Lower lobe of right lung (tissue), 2 donors: ENCODE results near the gene TMC1. TPM values are rescaled to one million over a fixed set of nuclear protein-coding genes. Genes with fewer than 3 reads are reported as not detected.

Source experiments
- ATAC-seq, 2 donors: fragments of 200-7000 bp; cut with Tn5 transposase; one replicate each; pipeline ENCODE4 v1.9.1; 2020 to 2022; ENCODE audit warnings: mild to moderate bottlenecking in 2 of 2, moderate library complexity in 2 of 2
- DNase-seq: peaks from one replicate; pipeline ENCODE4 v3.0.0-alpha.2; 2020
- H3K27ac ChIP-seq: fragments of 200-600 bp; one replicate; pipeline ENCODE4 v1.8.0; 2022
- H3K27me3 ChIP-seq: fragments of 200-600 bp; one replicate; pipeline ENCODE4 v1.8.0; 2022; ENCODE audit warnings: low read depth
- H3K36me3 ChIP-seq: fragments of 200-600 bp; one replicate; pipeline ENCODE4 v1.8.0; 2022; ENCODE audit warnings: mild to moderate bottlenecking
- H3K4me1 ChIP-seq: fragments of 200-600 bp; one replicate; pipeline ENCODE4 v1.8.0; 2022
- H3K4me3 ChIP-seq: fragments of 200-600 bp; one replicate; pipeline ENCODE4 v1.8.0; 2022; ENCODE audit warnings: mild to moderate bottlenecking
- H3K9me3 ChIP-seq: fragments of 200-600 bp; one replicate; pipeline ENCODE4 v1.8.0; 2022
- CTCF ChIP-seq: fragments of 200-600 bp; IDR thresholded peaks from one replicate; pipeline ENCODE4 v1.8.0; 2022; ENCODE audit warnings: antibody characterized with exemption, mild to moderate bottlenecking
- intact Hi-C: fragments of 100-400 bp; cut with DNase I; formaldehyde crosslinking; loops from one replicate; pipeline ENCODE4 v1.11.0; 2022
- total RNA-seq: library from RNA; stranded (reverse); fragmentation: NEBNext Ultra II Directional; extraction: Animal tissue kit (Norgen Biotek cat#: 25700); gene quantifications from one replicate; pipeline ENCODE4 v1.2.1, GENCODE V29; 2021
- donor health status: DM: no; HTN: yes; CAD: no; lungs with severe emphysema.

Gene TMC1
- total RNA-seq, 1 donor from 2014 or later = not detected

DNA sequence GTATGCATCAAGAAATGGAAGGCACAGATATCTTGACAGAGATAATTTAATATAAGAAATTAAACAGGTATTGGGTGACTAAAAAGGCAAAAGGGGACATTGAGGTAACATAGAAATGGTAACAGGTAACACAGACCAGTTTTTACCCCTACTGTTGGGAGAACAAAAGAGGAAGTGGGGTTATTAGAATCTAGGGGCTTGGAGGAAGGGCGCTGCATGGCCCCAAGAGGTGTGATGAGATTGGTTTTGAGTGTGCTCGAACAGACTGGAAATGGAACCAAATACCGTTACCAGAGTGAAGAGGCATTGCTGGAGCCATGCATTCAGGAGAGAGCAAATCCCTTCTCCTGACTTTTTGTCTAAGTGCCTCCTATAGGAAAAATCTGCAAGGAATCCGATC, 237.5 kb downstream of the TMC1 start:
- no peak for TF ChIP-seq CTCF
- ATAC-seq = no peak

DNA sequence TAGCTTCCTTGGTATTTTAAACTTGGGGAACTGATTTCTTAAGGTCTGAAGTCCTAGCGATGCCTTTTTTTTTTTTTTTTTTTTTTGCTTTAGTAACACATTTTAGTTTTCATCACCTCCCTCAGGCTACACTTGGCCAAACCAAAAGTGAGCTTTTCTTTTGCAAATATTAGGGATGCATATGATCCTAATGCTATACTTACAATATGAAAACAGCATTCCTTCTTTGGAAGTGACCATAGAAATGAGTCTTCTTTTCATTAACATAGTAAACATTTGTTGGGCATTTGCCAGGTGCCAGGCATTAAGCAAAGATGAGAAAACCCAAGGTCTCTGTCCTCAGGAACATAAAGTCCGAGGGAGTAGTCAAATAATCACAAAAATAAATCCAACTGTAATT, 241.6 kb downstream of the TMC1 start:
- no peaks in the 10 kb centered on the region for H3K36me3 ChIP-seq
- H3K9me3 ChIP-seq = no peaks in the 10 kb centered on the region
- no peak for TF ChIP-seq CTCF
- no peak for ATAC-seq
- H3K4me1 ChIP-seq = no peaks in the 10 kb centered on the region
- no peaks in the 10 kb centered on the region for H3K27me3 ChIP-seq
- DNase-seq = no peak
- no peak overlapping the region for H3K4me3 ChIP-seq
- intact Hi-C loops = no loop called here
- H3K27ac ChIP-seq = no peak overlapping the region

More for the DNA sequence above, 237.5 kb downstream of the TMC1 start:
- Histone ChIP-seq H3K9me3 (no peaks in the 10 kb centered on the region), H3K4me1 (no peaks in the 10 kb centered on the region), H3K27ac (no peak overlapping the region), H3K36me3 (no peaks in the 10 kb centered on the region), H3K27me3 (no peaks in the 10 kb centered on the region), H3K4me3 (no peak overlapping the region)
- no peak for DNase-seq
- intact Hi-C loops = no loop called here

GRCh38 chr9:72769546-72769945, 248.1 kb downstream of the TMC1 start:
- Histone ChIP-seq H3K4me3 (no peak overlapping the region), H3K36me3 (no peaks in the 10 kb centered on the region), H3K4me1 (no peaks in the 10 kb centered on the region), H3K27me3 (no peaks in the 10 kb centered on the region), H3K9me3 (no peaks in the 10 kb centered on the region), H3K27ac (no peak overlapping the region)
- intact Hi-C loops = no loop called here
- DNase-seq = no peak
- no peak for TF ChIP-seq CTCF
- ATAC-seq = no peak

DNA sequence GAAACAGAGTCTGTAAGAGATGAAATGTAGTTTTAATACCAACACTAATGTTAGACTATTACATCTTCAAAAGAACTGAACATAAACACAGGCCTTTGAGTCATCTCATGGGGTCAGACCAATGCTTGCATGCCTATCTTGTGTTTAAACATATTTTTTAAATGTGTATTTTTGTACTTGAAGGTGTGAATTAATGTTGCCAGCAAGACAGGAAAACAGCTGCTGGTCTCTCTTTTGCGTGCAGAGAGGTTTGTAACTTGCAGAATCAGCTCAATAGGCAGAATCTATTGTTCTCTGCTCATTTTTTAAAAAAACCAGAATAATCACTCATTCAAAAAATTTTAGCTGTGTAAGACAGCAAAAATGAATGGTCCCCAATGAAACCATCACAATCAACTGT, 251.3 kb downstream of the TMC1 start:
- no peaks in the 10 kb centered on the region for H3K36me3 ChIP-seq
- TF ChIP-seq CTCF = no peak
- H3K27me3 ChIP-seq = no peaks in the 10 kb centered on the region
- H3K4me1 ChIP-seq = no peaks in the 10 kb centered on the region
- no peaks in the 10 kb centered on the region for H3K9me3 ChIP-seq
- no peak overlapping the region for H3K4me3 ChIP-seq
- intact Hi-C loops = no loop called here
- H3K27ac ChIP-seq = no peak overlapping the region
- DNase-seq (no peak), ATAC-seq (no peak)

- Histone ChIP-seq H3K36me3 (no peaks in the 10 kb centered on the region), H3K4me3 (no peak overlapping the region), H3K27ac (no peak overlapping the region), H3K9me3 (no peaks in the 10 kb centered on the region), H3K27me3 (no peaks in the 10 kb centered on the region), H3K4me1 (no peaks in the 10 kb centered on the region)
- intact Hi-C loops = no loop called here
- no peak for ATAC-seq
- DNase-seq = no peak
- TF ChIP-seq CTCF = no peak
These were observed 252.2 kb downstream of the TMC1 start for GRCh38 chr9:72773570-72773969.

DNA sequence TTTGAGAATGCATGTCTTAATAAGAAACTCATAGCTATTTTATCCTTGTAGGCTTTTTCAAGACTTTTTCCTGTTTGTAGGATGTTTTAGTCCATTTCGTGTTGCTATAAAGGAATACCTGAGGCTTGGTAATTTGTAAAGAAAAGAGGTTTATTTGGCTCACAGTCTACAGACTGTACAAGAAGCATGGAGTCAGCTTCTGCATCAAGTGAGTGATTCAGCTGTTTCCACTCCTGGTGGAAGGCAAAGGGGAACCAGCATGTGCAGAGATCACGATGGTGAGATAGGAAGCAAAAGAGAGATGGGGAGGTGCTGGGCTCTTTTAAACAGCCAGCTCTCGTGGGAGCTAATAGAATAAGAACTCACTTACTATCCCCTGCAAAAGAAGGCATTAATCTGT, 254.2 kb downstream of the TMC1 start:
- Histone ChIP-seq H3K27me3 (no peaks in the 10 kb centered on the region), H3K9me3 (no peaks in the 10 kb centered on the region), H3K4me1 (no peaks in the 10 kb centered on the region), H3K36me3 (no peaks in the 10 kb centered on the region), H3K27ac (no peak overlapping the region), H3K4me3 (no peak overlapping the region)
- intact Hi-C loops = no loop called here
- ATAC-seq (no peak), DNase-seq (no peak)
- no peak for TF ChIP-seq CTCF
